NCI-H2081 (cell line): ENCODE measurements around the gene VENTX.

Experiments used
- DNase-seq, 2 experiments: peaks; one replicate each; lab custom pipeline; 2025; lab: John Stamatoyannopoulos, UW

Gene VENTX

GRCh38 chr10:133201948-133202725 lies 35.5 kb upstream of the VENTX start:
- DNase-seq = no peak

GRCh38 chr10:133202778-133203651 lies 34.6 kb upstream of the VENTX start:
- no peak for DNase-seq

GRCh38 chr10:133203652-133204195 lies 33.9 kb upstream of the VENTX start:
- DNase-seq = no peak

GRCh38 chr10:133204226-133205015 lies 33.2 kb upstream of the VENTX start:
- no peak for DNase-seq

- no peak for DNase-seq
Observed at GRCh38 chr10:133205146-133205545, 32.5 kb upstream of the VENTX start.

- no peak for DNase-seq
Observed at GRCh38 chr10:133206356-133207040, 31.2 kb upstream of the VENTX start.

- no peak for DNase-seq
Observed at GRCh38 chr10:133207041-133207600, 30.5 kb upstream of the VENTX start.

GRCh38 chr10:133207627-133208026 lies 30.0 kb upstream of the VENTX start:
- DNase-seq = no peak

- DNase-seq = no peak
Observed at GRCh38 chr10:133208466-133208865, 29.2 kb upstream of the VENTX start.

GRCh38 chr10:133209117-133209516 lies 28.5 kb upstream of the VENTX start:
- DNase-seq = no peak

- DNase-seq = no peak
Observed at GRCh38 chr10:133209641-133210040, 28.0 kb upstream of the VENTX start.

GRCh38 chr10:133210398-133211140 lies 27.1 kb upstream of the VENTX start:
- no peak for DNase-seq

GRCh38 chr10:133211141-133211830 lies 26.4 kb upstream of the VENTX start:
- no peak for DNase-seq

- no peak for DNase-seq
Observed at GRCh38 chr10:133211959-133212852, 25.4 kb upstream of the VENTX start.

- no peak for DNase-seq
Observed at GRCh38 chr10:133212853-133213494, 24.7 kb upstream of the VENTX start.

- DNase-seq = no peak
Observed at GRCh38 chr10:133213641-133214467, 23.8 kb upstream of the VENTX start.
